Neural cell (in vitro differentiated cells): Measurements from ENCODE around the gene DARS1. TPM values are rescaled to one million over a fixed set of nuclear protein-coding genes. Genes with fewer than 3 reads are reported as not detected.

ENCODE experiments used
- H2AFZ ChIP-seq: fragments of 200-600, 300-800 bp; sonication (generic), shearing (Covaris generic); 2 replicates; pipeline ENCODE4 v1.6.0; 2014; ENCODE audit warnings: low read depth, mild to moderate bottlenecking, antibody characterized with exemption, low read length, moderate library complexity
- H3F3A ChIP-seq: fragments of 200-600 bp; shearing (Covaris generic); 2 replicates; pipeline ENCODE4 v1.6.1; 2016; ENCODE audit warnings: mild to moderate bottlenecking, moderate library complexity, mixed read lengths, antibody characterized with exemption, low read length; ENCODE audit not compliant: insufficient read depth, poor library complexity, severe bottlenecking
- H3K27ac ChIP-seq: fragments of 200-600, 300-800 bp; sonication (generic), shearing (Covaris generic); 2 replicates; pipeline ENCODE4 v1.5.1; 2014; ENCODE audit warnings: mild to moderate bottlenecking, low read length, moderate library complexity
- H3K27me3 ChIP-seq: fragments of 300-800, 200-600 bp; sonication (generic), shearing (Covaris generic); 2 replicates; pipeline ENCODE4 v1.6.0; 2014; ENCODE audit warnings: mild to moderate bottlenecking, low read depth, low read length, moderate library complexity; ENCODE audit not compliant: insufficient read depth
- H3K36me3 ChIP-seq: fragments of 300-800, 200-600 bp; sonication (generic), shearing (Covaris generic); 2 replicates; pipeline ENCODE4 v1.5.1; 2014; ENCODE audit warnings: mild to moderate bottlenecking, antibody characterized with exemption, low read length, moderate library complexity; ENCODE audit not compliant: insufficient read depth
- H3K4me2 ChIP-seq: fragments of 300-800, 200-600 bp; sonication (generic), shearing (Covaris generic); 2 replicates; pipeline ENCODE4 v1.6.0; 2014; ENCODE audit warnings: mild to moderate bottlenecking, low read length
- H3K4me3 ChIP-seq: fragments of 300-800, 200-600 bp; sonication (generic), shearing (Covaris generic); 2 replicates; pipeline ENCODE4 v1.5.1; 2014; ENCODE audit warnings: mild to moderate bottlenecking, low read length, moderate library complexity
- H3K79me2 ChIP-seq: fragments of 200-600 bp; shearing (Covaris generic); replicated peaks from 2 replicates; pipeline ENCODE4 v1.6.0; 2014; ENCODE audit warnings: mild to moderate bottlenecking, low read length, moderate library complexity; ENCODE audit not compliant: insufficient read depth
- H3K9ac ChIP-seq: fragments of 300-800, 200-600 bp; sonication (generic), shearing (Covaris generic); 2 replicates; pipeline ENCODE4 v1.6.1; 2016; ENCODE audit warnings: mild to moderate bottlenecking, low read length, mixed read lengths
- H3K9me2 ChIP-seq: fragments of 200-600 bp; shearing (Covaris generic); 2 replicates; pipeline ENCODE4 v1.6.1; 2016; ENCODE audit warnings: mild to moderate bottlenecking, low read length, mixed read lengths; ENCODE audit not compliant: insufficient read depth
- H3K9me3 ChIP-seq: fragments of 200-600, 300-800 bp; sonication (generic), shearing (Covaris generic); 2 replicates; pipeline ENCODE4 v1.6.1; 2016; ENCODE audit warnings: mild to moderate bottlenecking, mixed run types, low read length, moderate library complexity, mixed read lengths
- H4K20me1 ChIP-seq: fragments of 200-600 bp; shearing (Covaris generic); 2 replicates; pipeline ENCODE4 v1.6.1; 2016; ENCODE audit warnings: mild to moderate bottlenecking, mixed run types; ENCODE audit not compliant: insufficient read depth
- EP300 ChIP-seq: fragments of 450-650 bp; conservative IDR thresholded peaks from 2 replicates; pipeline ENCODE4 v1.6.1; 2014; ENCODE audit warnings: antibody characterized with exemption, mild to moderate bottlenecking, moderate library complexity; ENCODE audit not compliant: poor library complexity, severe bottlenecking
- EZH2 ChIP-seq: fragments of 200-600, 300-800 bp; shearing (Covaris generic), sonication (generic); IDR thresholded peaks from 2 replicates; pipeline ENCODE4 v1.6.1; 2014; ENCODE audit warnings: antibody characterized with exemption, low read length, borderline replicate concordance, mild to moderate bottlenecking; ENCODE audit not compliant: insufficient read depth, poor library complexity, severe bottlenecking
- MXI1 ChIP-seq: fragments of 450-650 bp; conservative IDR thresholded peaks from 2 replicates; pipeline ENCODE4 v1.6.1; 2014; ENCODE audit warnings: antibody characterized with exemption, mild to moderate bottlenecking; ENCODE audit not compliant: poor library complexity, severe bottlenecking
- POLR2AphosphoS5 ChIP-seq: IDR thresholded peaks from 2 replicates; pipeline ENCODE4 v1.6.1; 2012
- RAD21 ChIP-seq: fragments of 450-650 bp; conservative IDR thresholded peaks from 2 replicates; pipeline ENCODE4 v1.6.1; 2014; ENCODE audit warnings: antibody characterized with exemption, mild to moderate bottlenecking, moderate library complexity
- SMC3 ChIP-seq: fragments of 450-650 bp; conservative IDR thresholded peaks from 2 replicates; pipeline ENCODE4 v1.6.1; 2014; ENCODE audit warnings: antibody characterized with exemption, mild to moderate bottlenecking, moderate library complexity; ENCODE audit not compliant: poor library complexity
- TAF1 ChIP-seq: IDR thresholded peaks from 2 replicates; pipeline ENCODE4 v1.6.1; 2012; ENCODE audit warnings: low read depth
- polyA plus RNA-seq: library from polyadenylated mRNA; depleted of rRNA; stranded (reverse); fragments of >200 nt; gene quantifications from 2 replicates; pipeline ENCODE4 v1.2.3, GENCODE V29; 2014
- TF ChIP-seq, protein P1 (sequence below): IDR thresholded peaks from 2 replicates; pipeline ENCODE4 v1.6.1; 2012; ENCODE audit warnings: borderline replicate concordance
- TF ChIP-seq, protein P2 (sequence below): fragments of 450-650 bp; IDR thresholded peaks from 2 replicates; pipeline ENCODE4 v1.5.1; 2014; ENCODE audit warnings: antibody characterized with exemption, mild to moderate bottlenecking, moderate library complexity; ENCODE audit not compliant: poor library complexity, severe bottlenecking

Gene DARS1
- polyA plus RNA-seq, 1 donor from 2014 or later, result 37.9 TPM

GRCh38 chr2:135942936-135943688, 42.3 kb downstream of the DARS1 start:
- Histone ChIP-seq H3F3A (no peaks in the 10 kb centered on the region), H3K27ac (no peak overlapping the region), H2AFZ (no peak overlapping the region), H3K79me2 (no peaks in the 10 kb centered on the region), H3K9ac (no peak overlapping the region), H3K27me3 (no peaks in the 10 kb centered on the region), H3K4me2 (no peak overlapping the region), H3K9me2 (no peaks in the 10 kb centered on the region), H3K36me3 (no peaks in the 10 kb centered on the region), H3K4me3 (no peak overlapping the region), H4K20me1 (no peaks in the 10 kb centered on the region), H3K9me3 (no peaks in the 10 kb centered on the region)
- TF ChIP-seq EZH2 (no peak), TAF1 (no peak), EP300 (peak; percentile 34), POLR2AphosphoS5 (peak; percentile 46)
- TF ChIP-seq, protein P1, sequence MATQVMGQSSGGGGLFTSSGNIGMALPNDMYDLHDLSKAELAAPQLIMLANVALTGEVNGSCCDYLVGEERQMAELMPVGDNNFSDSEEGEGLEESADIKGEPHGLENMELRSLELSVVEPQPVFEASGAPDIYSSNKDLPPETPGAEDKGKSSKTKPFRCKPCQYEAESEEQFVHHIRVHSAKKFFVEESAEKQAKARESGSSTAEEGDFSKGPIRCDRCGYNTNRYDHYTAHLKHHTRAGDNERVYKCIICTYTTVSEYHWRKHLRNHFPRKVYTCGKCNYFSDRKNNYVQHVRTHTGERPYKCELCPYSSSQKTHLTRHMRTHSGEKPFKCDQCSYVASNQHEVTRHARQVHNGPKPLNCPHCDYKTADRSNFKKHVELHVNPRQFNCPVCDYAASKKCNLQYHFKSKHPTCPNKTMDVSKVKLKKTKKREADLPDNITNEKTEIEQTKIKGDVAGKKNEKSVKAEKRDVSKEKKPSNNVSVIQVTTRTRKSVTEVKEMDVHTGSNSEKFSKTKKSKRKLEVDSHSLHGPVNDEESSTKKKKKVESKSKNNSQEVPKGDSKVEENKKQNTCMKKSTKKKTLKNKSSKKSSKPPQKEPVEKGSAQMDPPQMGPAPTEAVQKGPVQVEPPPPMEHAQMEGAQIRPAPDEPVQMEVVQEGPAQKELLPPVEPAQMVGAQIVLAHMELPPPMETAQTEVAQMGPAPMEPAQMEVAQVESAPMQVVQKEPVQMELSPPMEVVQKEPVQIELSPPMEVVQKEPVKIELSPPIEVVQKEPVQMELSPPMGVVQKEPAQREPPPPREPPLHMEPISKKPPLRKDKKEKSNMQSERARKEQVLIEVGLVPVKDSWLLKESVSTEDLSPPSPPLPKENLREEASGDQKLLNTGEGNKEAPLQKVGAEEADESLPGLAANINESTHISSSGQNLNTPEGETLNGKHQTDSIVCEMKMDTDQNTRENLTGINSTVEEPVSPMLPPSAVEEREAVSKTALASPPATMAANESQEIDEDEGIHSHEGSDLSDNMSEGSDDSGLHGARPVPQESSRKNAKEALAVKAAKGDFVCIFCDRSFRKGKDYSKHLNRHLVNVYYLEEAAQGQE, result peak; percentile 95

DNA sequence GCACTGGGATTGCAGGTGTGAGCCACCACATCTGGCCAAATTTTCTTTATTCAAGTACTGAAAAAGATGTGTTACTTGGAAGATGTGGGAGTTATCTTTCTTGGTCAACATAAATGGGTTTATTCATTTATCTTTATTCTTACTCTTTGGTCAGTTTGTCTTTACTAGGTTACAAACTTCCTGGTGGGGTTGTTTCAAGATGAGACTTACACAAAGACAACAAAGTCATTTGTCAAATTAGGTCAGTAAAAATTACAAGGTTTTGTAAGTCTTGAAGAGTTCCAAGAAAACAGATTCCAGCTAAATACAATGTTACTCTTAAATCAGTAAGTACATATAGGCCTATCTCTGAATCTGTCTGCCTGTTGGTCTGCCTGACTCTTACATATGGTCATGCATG, 48.9 kb downstream of the DARS1 start:
- Histone ChIP-seq H4K20me1 (no peaks in the 10 kb centered on the region), H3K4me2 (no peak overlapping the region), H3K4me3 (no peak overlapping the region), H2AFZ (no peak overlapping the region), H3F3A (no peaks in the 10 kb centered on the region), H3K36me3 (no peaks in the 10 kb centered on the region), H3K27me3 (no peaks in the 10 kb centered on the region), H3K79me2 (no peaks in the 10 kb centered on the region), H3K9me2 (no peaks in the 10 kb centered on the region), H3K9me3 (no peaks in the 10 kb centered on the region), H3K27ac (no peak overlapping the region), H3K9ac (no peak overlapping the region)
- no peak for TF ChIP-seq TAF1
- TF ChIP-seq, protein P2, sequence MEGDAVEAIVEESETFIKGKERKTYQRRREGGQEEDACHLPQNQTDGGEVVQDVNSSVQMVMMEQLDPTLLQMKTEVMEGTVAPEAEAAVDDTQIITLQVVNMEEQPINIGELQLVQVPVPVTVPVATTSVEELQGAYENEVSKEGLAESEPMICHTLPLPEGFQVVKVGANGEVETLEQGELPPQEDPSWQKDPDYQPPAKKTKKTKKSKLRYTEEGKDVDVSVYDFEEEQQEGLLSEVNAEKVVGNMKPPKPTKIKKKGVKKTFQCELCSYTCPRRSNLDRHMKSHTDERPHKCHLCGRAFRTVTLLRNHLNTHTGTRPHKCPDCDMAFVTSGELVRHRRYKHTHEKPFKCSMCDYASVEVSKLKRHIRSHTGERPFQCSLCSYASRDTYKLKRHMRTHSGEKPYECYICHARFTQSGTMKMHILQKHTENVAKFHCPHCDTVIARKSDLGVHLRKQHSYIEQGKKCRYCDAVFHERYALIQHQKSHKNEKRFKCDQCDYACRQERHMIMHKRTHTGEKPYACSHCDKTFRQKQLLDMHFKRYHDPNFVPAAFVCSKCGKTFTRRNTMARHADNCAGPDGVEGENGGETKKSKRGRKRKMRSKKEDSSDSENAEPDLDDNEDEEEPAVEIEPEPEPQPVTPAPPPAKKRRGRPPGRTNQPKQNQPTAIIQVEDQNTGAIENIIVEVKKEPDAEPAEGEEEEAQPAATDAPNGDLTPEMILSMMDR, result no peak
- TF ChIP-seq, protein P1, result no peak
- no peak for TF ChIP-seq MXI1
- TF ChIP-seq EZH2, result no peak
- TF ChIP-seq SMC3, result no peak
- no peak for TF ChIP-seq EP300
- TF ChIP-seq RAD21, result no peak
- TF ChIP-seq POLR2AphosphoS5, result no peak
